Activated CD4-positive, CD25-positive, alpha-beta regulatory T cell (primary cell): Measurements from ENCODE around the gene SHANK1.

Experiments
- DNase-seq, 4 experiments: peaks; one replicate each; lab custom pipeline; 2025; lab: John Stamatoyannopoulos, UW

SHANK1 gene

GRCh38 chr19:50659318-50660087 is 60.1 kb downstream of the SHANK1 start:
- DNase-seq, result no peak

- peak in 1 of 4 experiments; percentile 18 for DNase-seq
Measured at GRCh38 chr19:50658441-50659317, 60.9 kb downstream of the SHANK1 start.

GRCh38 chr19:50657712-50658440 is 61.7 kb downstream of the SHANK1 start:
- peak; percentile 47 to 66 (median 58) for DNase-seq

DNA sequence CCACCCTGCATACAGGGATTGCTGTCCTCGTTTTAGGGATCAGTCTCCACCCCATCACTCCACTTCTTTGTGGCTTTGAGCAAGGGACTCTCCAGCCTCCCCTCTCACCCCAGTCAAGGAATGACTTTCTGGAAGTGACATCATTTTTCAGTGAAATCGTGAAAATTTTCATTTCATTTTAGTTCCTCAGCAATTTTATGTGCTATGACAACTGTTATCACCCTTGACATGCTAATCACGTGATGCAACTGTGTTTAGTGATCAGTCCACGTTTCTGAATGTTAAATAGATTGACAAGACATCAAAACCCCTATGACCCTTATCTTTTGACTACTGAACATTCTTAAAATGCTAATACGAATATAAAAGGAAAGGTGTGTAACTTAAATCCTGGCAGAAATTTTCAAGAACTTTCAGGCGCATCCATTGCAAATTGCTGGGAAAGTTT is 62.4 kb downstream of the SHANK1 start:
- DNase-seq, result no peak

DNA sequence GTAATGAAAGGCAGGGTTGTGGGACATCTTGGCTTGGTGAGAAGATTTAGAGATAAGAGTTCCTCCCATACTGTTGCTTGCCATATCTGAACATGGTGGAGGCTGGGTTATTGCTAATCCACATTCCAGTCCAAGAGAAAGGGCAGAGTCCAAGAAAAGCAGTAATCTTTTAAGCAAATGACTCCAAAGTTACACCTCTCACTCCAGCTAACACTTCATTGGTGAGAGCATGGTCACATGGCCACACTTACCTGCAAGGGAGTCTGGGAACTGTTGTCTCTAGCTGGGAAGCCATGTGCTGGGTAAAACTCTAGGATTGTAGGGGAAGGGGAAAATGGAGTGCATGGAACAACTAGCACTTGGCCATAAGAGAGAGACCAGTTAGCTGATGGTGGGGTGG is 64.7 kb downstream of the SHANK1 start:
- no peak for DNase-seq

- DNase-seq, result no peak
Measured at GRCh38 chr19:50652722-50653121, 66.9 kb downstream of the SHANK1 start.

DNA sequence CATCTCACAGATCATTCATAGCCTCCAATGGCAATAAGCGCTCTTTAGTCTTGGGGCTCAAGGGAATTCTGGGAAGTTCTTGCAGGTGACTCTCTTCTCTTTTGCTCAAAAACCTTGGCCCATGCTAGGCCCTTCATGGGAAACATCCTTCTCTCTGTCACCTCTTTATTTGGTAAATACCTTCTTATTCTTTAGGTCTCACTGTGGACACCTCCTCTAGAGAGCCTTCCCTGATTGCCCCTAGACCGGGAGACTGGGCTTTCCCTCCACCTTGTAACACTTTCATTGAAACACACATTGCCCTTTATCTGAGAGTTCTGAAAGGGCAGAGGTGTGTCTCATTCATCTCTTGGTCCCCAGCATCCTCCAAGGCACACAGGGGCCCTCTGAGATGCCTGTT is 68.4 kb downstream of the SHANK1 start:
- DNase-seq, result no peak

- DNase-seq, result no peak
Measured at GRCh38 chr19:50649433-50650391, 69.9 kb downstream of the SHANK1 start, which contains the start of gene C19orf81. TSS of gene C19orf81 (plus strand) at chr19:50649445. CDS start at chr19:50649445, 0 bp downstream.

GRCh38 chr19:50648659-50649058 is 70.9 kb downstream of the SHANK1 start:
- DNase-seq, result no peak

GRCh38 chr19:50647879-50648615 is 71.6 kb downstream of the SHANK1 start:
- no peak for DNase-seq

- DNase-seq, result no peak
Measured at GRCh38 chr19:50646074-50646807, 73.4 kb downstream of the SHANK1 start.

- DNase-seq, result no peak
Measured at GRCh38 chr19:50645107-50645506, 74.5 kb downstream of the SHANK1 start.

- no peak for DNase-seq
Measured at GRCh38 chr19:50644315-50644915, 75.2 kb downstream of the SHANK1 start.

- no peak for DNase-seq
Measured at GRCh38 chr19:50640368-50640767, 79.2 kb downstream of the SHANK1 start.

DNA sequence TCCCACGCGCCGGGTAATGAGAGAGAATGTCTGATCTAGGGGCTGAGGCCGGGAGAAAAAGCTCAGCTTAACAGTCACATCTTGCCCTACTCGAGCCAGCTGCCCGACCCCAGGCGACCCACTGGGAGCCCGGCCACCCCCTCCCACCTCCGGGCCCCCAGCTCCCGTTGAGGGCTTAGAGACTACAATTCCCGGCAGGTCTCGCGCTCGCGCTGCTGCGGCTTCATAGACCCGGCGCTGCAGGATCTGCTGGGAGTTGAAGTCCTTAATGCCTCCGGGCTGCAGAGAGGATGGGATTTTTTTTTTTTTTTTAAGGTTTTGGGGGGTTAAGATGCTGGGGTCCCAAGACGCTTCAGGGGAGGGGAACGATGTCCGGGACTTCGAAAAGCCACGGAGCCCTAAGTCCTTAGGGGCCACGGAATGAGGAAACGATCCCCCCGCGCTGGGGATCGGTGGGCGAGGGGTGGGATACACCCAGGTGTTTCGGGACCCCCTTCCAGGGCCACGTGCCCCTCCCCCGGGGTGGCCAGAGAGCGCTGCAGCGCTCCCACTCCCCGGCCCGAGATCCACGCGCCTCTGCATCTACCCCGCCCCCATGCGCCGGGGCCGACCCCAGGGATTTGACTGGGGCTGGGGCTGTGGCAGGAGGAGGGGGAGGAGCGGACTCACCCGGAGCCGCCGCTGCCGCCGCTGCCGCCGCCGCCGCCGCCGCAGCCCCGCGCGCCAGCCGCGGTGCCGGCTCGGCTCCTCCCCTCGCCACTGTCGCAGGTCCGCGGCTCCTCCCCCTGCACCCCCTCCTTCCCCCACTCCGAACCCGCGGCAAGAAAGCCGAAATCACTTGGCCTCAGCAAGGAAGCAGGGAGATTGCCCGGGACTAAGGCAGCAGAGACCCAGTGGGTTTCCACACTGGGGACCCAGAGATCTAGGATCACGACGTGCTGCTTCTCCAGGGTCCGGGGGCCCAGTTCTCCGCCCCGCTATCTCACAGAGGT is 80.2 kb downstream of the SHANK1 start, which contains the start of gene SYT3:
Gene SYT3 (minus strand): TSS at position 761 of the 992 bp plus-strand sequence. CDS start 2,470 bp downstream, outside the sequence.
- DNase-seq, result no peak

DNA sequence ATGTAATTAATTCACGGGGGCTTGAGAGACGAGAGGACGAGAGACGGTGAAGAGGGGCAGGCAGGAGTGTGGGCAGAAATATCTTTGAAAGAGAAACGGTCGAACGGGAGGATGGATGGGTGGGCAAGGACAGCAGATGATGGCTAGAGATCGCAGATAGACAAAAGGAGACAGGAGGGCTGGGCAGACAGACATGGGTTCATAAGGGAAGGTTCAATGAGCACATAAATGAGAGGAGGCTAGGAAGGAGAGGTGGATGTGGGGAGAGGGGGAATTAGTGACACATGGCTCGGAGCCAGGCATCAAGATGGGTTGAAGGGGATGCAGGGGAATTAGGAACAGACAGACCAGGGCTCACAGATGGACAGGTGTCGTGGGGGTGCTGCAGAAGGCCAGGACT is 81.0 kb downstream of the SHANK1 start:
- no peak for DNase-seq

GRCh38 chr19:50636317-50637085 is 83.1 kb downstream of the SHANK1 start:
- DNase-seq, result no peak
